Cardiac muscle cell (in vitro differentiated cells and primary cell): Measurements from ENCODE around the gene SLC7A4. TPM values are rescaled to one million over a fixed set of nuclear protein-coding genes. Genes with fewer than 3 reads are reported as not detected.

Experiments
- DNase-seq, 2 donors: peaks; one replicate each; pipeline versions ENCODE4 v3.0.0 to v3.0.0-alpha.2; 2010 to 2017; ENCODE audit warnings: low read depth in 1 of 2, low spot score in 1 of 2
- H3K27ac ChIP-seq: fragments of 200-600 bp; sonication (generic); 2 replicates; pipeline ENCODE4 v1.5.1; 2016
- H3K27me3 ChIP-seq: fragments of 200-600 bp; sonication (generic); 2 replicates; pipeline ENCODE4 v1.6.0; 2016; ENCODE audit warnings: control low read depth
- H3K36me3 ChIP-seq: fragments of 200-600 bp; sonication (generic); 2 replicates; pipeline ENCODE4 v1.5.1; 2016; ENCODE audit warnings: control low read depth
- H3K4me1 ChIP-seq: fragments of 200-600 bp; sonication (generic); 2 replicates; pipeline ENCODE4 v1.8.1; 2017; ENCODE audit warnings: low read depth, mild to moderate bottlenecking, mixed run types
- H3K4me3 ChIP-seq: fragments of 200-600 bp; sonication (generic); 2 replicates; pipeline ENCODE4 v1.5.1; 2016; ENCODE audit warnings: mild to moderate bottlenecking
- H3K9me3 ChIP-seq: fragments of 200-600 bp; sonication (generic); 2 replicates; pipeline ENCODE4 v1.5.1; 2017; ENCODE audit warnings: low read depth, mild to moderate bottlenecking, control low read depth
- CTCF ChIP-seq: IDR thresholded peaks from 2 replicates; pipeline ENCODE4 v1.5.1; 2012; ENCODE audit warnings: low read depth, mild to moderate bottlenecking, low read length
- polyA plus RNA-seq: library from polyadenylated mRNA; unstranded; fragments of >200 nt; fragmentation: Nextera tagmentation; extraction: Ambion mirVana; gene quantifications from 2 replicates; pipeline ENCODE4 v1.2.1, GENCODE V29; 2016
- total RNA-seq: library from RNA; depleted of rRNA; stranded (reverse); fragments of >200 nt; gene quantifications from 2 replicates; pipeline ENCODE4 v1.2.3, GENCODE V29; 2016

Gene SLC7A4
- total and polyA plus RNA-seq, 2 experiments from 2014 or later = 1.8 to 4.4 TPM

GRCh38 chr22:20997536-20998257 is 34.7 kb downstream of the SLC7A4 start:
- Histone ChIP-seq H3K27me3 (no peaks in the 10 kb centered on the region), H3K9me3 (no peaks in the 10 kb centered on the region), H3K4me1 (peaks cover 9% of the 10 kb centered on the region), H3K4me3 (no peak overlapping the region), H3K36me3 (peaks cover 10% of the 10 kb centered on the region), H3K27ac (no peak overlapping the region)
- no peak for DNase-seq
- TF ChIP-seq CTCF = no peak

DNA sequence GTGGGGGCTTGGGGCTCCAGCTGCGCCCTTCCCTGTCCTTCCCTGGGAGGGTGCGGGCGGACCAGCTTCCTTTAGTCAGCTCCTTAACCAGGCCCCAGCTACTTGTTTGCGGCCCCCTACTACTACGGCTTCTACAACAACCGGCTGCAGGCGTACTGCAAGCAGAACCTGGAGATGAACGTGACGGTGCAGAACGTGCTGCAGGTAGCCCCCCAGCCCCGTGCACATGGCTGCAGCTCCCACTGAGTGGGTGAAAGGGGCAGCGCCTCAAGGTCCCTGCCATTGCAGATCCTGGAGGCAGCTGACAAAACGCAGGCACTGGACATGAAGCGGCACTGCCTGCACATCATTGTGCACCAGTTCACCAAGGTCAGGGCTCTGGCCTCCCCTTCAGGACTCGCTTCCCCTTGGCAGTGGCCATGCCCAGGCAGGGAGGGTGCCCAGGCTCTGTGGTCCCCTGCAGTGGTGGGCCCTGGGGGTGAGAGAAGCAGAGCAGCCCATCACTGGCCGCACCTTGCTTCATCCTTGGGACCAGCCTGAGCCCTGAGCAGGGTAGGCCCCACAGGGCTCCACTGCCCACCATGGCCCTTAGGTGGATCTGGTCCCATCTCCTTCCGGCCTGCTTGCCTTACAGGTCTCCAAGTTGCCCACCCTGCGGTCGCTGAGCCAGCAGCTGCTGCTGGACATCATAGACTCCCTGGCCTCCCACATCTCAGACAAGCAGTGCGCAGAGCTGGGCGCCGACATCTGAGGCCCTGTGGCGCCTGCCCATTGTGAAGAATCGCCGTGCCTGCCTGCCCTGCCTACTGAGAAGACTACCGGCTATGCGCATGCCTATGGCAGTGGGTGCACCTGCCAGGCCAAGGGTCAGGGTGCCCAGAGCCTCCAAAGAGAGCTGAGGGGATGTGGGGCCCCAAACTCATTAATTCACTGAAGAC is 35.5 kb downstream of the SLC7A4 start:
- H3K9me3 ChIP-seq = no peaks in the 10 kb centered on the region
- peaks cover 9% of the 10 kb centered on the region for H3K4me1 ChIP-seq
- peaks cover 16% of the 10 kb centered on the region for H3K36me3 ChIP-seq
- H3K4me3 ChIP-seq = no peak overlapping the region
- no peak overlapping the region for H3K27ac ChIP-seq
- TF ChIP-seq CTCF = no peak
- H3K27me3 ChIP-seq = no peaks in the 10 kb centered on the region
- DNase-seq = no peak

GRCh38 chr22:20996031-20996410 is 36.3 kb downstream of the SLC7A4 start:
- Histone ChIP-seq H3K9me3 (no peaks in the 10 kb centered on the region), H3K27me3 (no peaks in the 10 kb centered on the region), H3K4me3 (no peak overlapping the region), H3K4me1 (peaks cover 6% of the 10 kb centered on the region), H3K27ac (no peak overlapping the region), H3K36me3 (peaks cover 19% of the 10 kb centered on the region)
- no peak for DNase-seq
- TF ChIP-seq CTCF = no peak

GRCh38 chr22:20995329-20996030 is 36.9 kb downstream of the SLC7A4 start:
- peaks cover under 1% of the 10 kb centered on the region for H3K4me1 ChIP-seq
- no peak for TF ChIP-seq CTCF
- no peak for DNase-seq
- no peak overlapping the region for H3K4me3 ChIP-seq
- no peaks in the 10 kb centered on the region for H3K27me3 ChIP-seq
- peaks cover 19% of the 10 kb centered on the region for H3K36me3 ChIP-seq
- no peak overlapping the region for H3K27ac ChIP-seq
- H3K9me3 ChIP-seq = no peaks in the 10 kb centered on the region

GRCh38 chr22:20994902-20995241 is 37.5 kb downstream of the SLC7A4 start:
- H3K4me3 ChIP-seq = no peak overlapping the region
- TF ChIP-seq CTCF = no peak
- DNase-seq = no peak
- no peak overlapping the region for H3K27ac ChIP-seq
- no peaks in the 10 kb centered on the region for H3K27me3 ChIP-seq
- peaks cover 17% of the 10 kb centered on the region for H3K36me3 ChIP-seq
- no peaks in the 10 kb centered on the region for H3K4me1 ChIP-seq
- H3K9me3 ChIP-seq = no peaks in the 10 kb centered on the region
